Activated CD8-positive, alpha-beta memory T cell treated with anti-CD3 and anti-CD28 coated beads for 4 hours (primary cell): ENCODE results near the gene ABR.
"Not testable (repeated sequence)": the region's sequence is repeated elsewhere in the genome, so short reads cannot be mapped to it uniquely, and the experiment has no call there.

Source experiments
- DNase-seq, 2 donors: peaks; one replicate each; pipeline ENCODE4 v3.0.0-alpha.2; 2020; ENCODE audit warnings: low read depth in 2 of 2

ABR gene

GRCh38 chr17:1095090-1095852 lies 84.5 kb downstream of the ABR start:
- DNase-seq = no peak

GRCh38 chr17:1094591-1094990 lies 85.2 kb downstream of the ABR start:
- DNase-seq = no peak

- no peak for DNase-seq
Measured at GRCh38 chr17:1091900-1092299, 87.9 kb downstream of the ABR start.

- no peak for DNase-seq
Measured at GRCh38 chr17:1091190-1091534, 88.6 kb downstream of the ABR start.

- DNase-seq = no peak
Measured at GRCh38 chr17:1090465-1091189, 89.2 kb downstream of the ABR start.

GRCh38 chr17:1089915-1090314 lies 89.9 kb downstream of the ABR start:
- no peak for DNase-seq

- DNase-seq = no peak
Measured at GRCh38 chr17:1087381-1088241, 92.2 kb downstream of the ABR start.

- no peak for DNase-seq
Measured at GRCh38 chr17:1083451-1084187, 96.2 kb downstream of the ABR start.

- no peak for DNase-seq
Measured at GRCh38 chr17:1082579-1082978, 97.2 kb downstream of the ABR start.

GRCh38 chr17:1078831-1079561 lies 100.8 kb downstream of the ABR start:
- DNase-seq = no peak

- DNase-seq = no peak
Measured at GRCh38 chr17:1077986-1078711, 101.6 kb downstream of the ABR start.

- DNase-seq = no peak
Measured at GRCh38 chr17:1077581-1077985, 102.2 kb downstream of the ABR start.

- no peak for DNase-seq
Measured at GRCh38 chr17:1076982-1077302, 102.8 kb downstream of the ABR start.

GRCh38 chr17:1076299-1076981 lies 103.3 kb downstream of the ABR start:
- DNase-seq = no peak

GRCh38 chr17:1074886-1075605 lies 104.7 kb downstream of the ABR start:
- no peak for DNase-seq

GRCh38 chr17:1073963-1074625 lies 105.7 kb downstream of the ABR start:
- DNase-seq = not testable (repeated sequence)

- no peak for DNase-seq
Measured at GRCh38 chr17:1073241-1073962, 106.4 kb downstream of the ABR start.

- no peak for DNase-seq
Measured at GRCh38 chr17:1072551-1072961, 107.2 kb downstream of the ABR start.
